Prostate gland (tissue), 2 donors: ENCODE data around the gene NAALADL2.

ENCODE experiments used
- POLR2A ChIP-seq: fragments of 450-650 bp; IDR thresholded peaks from one replicate; pipeline ENCODE4 v1.6.1; 2016; ENCODE audit warnings: antibody characterized with exemption, mild to moderate bottlenecking
- TF ChIP-seq, protein P1 (sequence below), 4 experiments: fragments of 200-600 bp in 2 of 4; fragments of 450-650 bp in 2 of 4; sonication (generic) in 2 of 4; IDR thresholded peaks; 1 replicate in 3 of 4; 2 replicates in 1 of 4; pipeline ENCODE4 v1.5.1; 2016 to 2019; ENCODE audit warnings: antibody characterized with exemption in 4 of 4, mild to moderate bottlenecking in 2 of 4, moderate library complexity in 2 of 4

GRCh38 chr3:175447521-175447920, 588.4 kb downstream of the NAALADL2 start:
- TF ChIP-seq, protein P1, sequence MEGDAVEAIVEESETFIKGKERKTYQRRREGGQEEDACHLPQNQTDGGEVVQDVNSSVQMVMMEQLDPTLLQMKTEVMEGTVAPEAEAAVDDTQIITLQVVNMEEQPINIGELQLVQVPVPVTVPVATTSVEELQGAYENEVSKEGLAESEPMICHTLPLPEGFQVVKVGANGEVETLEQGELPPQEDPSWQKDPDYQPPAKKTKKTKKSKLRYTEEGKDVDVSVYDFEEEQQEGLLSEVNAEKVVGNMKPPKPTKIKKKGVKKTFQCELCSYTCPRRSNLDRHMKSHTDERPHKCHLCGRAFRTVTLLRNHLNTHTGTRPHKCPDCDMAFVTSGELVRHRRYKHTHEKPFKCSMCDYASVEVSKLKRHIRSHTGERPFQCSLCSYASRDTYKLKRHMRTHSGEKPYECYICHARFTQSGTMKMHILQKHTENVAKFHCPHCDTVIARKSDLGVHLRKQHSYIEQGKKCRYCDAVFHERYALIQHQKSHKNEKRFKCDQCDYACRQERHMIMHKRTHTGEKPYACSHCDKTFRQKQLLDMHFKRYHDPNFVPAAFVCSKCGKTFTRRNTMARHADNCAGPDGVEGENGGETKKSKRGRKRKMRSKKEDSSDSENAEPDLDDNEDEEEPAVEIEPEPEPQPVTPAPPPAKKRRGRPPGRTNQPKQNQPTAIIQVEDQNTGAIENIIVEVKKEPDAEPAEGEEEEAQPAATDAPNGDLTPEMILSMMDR (IDR thresholded peaks at IDR 0.05) = no peak
- no peak for TF ChIP-seq POLR2A
